Lung (tissue), 12 donors: ENCODE measurements around the gene SLA2. TPM values are rescaled to one million over a fixed set of nuclear protein-coding genes. Genes with fewer than 3 reads are reported as not detected.

Experiments
- ATAC-seq: fragments of 200-7000 bp; cut with Tn5 transposase; one replicate; pipeline ENCODE4 v1.9.1; 2020; ENCODE audit warnings: moderate number of reproducible peaks; ENCODE audit not compliant: insufficient read depth, low FRiP score
- DNase-seq, 3 donors: peaks; one replicate each; pipeline ENCODE4 v3.0.0-alpha.2; 2013 to 2017
- H3K27ac ChIP-seq, 2 donors: one replicate each; pipeline ENCODE4 v1.5.1; 2013; ENCODE audit warnings: mild to moderate bottlenecking in 2 of 2, moderate library complexity in 2 of 2, control low read depth in 1 of 2, inconsistent platforms in 1 of 2, low read depth in 1 of 2, low read length in 1 of 2
- H3K27me3 ChIP-seq, 3 donors: one replicate each; pipeline ENCODE4 v1.5.1; 2013; ENCODE audit warnings: low read length in 2 of 3; ENCODE audit not compliant: control insufficient read depth in 3 of 3, insufficient read depth in 3 of 3
- H3K36me3 ChIP-seq, 4 donors: one replicate each; pipeline ENCODE4 v1.5.1; 2013; ENCODE audit warnings: low read length in 4 of 4, mild to moderate bottlenecking in 1 of 4, moderate library complexity in 1 of 4; ENCODE audit not compliant: control insufficient read depth in 4 of 4, insufficient read depth in 4 of 4
- H3K4me1 ChIP-seq, 5 donors: one replicate each; pipeline ENCODE4 v1.5.1; 2013; ENCODE audit warnings: low read length in 5 of 5, mild to moderate bottlenecking in 2 of 5, moderate library complexity in 1 of 5; ENCODE audit not compliant: control insufficient read depth in 5 of 5, insufficient read depth in 5 of 5
- H3K4me3 ChIP-seq: one replicate; pipeline ENCODE4 v1.5.1; 2013; ENCODE audit warnings: mild to moderate bottlenecking, control low read depth, moderate library complexity
- H3K9ac ChIP-seq, 2 donors: one replicate each; pipeline ENCODE4 v1.5.1; 2013; ENCODE audit warnings: low read length in 2 of 2, control low read depth in 1 of 2; ENCODE audit not compliant: insufficient read depth in 1 of 2
- H3K9me3 ChIP-seq, 4 donors: one replicate each; pipeline ENCODE4 v1.5.1; 2013; ENCODE audit warnings: low read length in 3 of 4, mild to moderate bottlenecking in 1 of 4, moderate library complexity in 1 of 4; ENCODE audit not compliant: control insufficient read depth in 4 of 4, insufficient read depth in 3 of 4
- WGBS, 2 donors: extraction: QIAGEN DNeasy Blood & Tissue Kit; methylation state at CpG; one replicate each; pipeline ENCODE4 v1.1.7; 2013; 5-methylcytosine and 5-hydroxymethylcytosine counted together
- polyA plus RNA-seq, 2 donors: library from polyadenylated mRNA; stranded (reverse); fragments of 200-250 nt; gene quantifications; one replicate each; pipeline ENCODE4 v1.2.1, GENCODE V29; 2013
- total RNA-seq, 2 donors: library from RNA; depleted of rRNA in 1 of 2; stranded (reverse); fragments of >200 nt in 1 of 2; gene quantifications; one replicate each; pipeline ENCODE4 v1.2.1, GENCODE V29; 2014 to 2021
- TF ChIP-seq, protein P1 (sequence below): IDR thresholded peaks from 2 replicates; pipeline ENCODE4 v1.5.1; 2012; ENCODE audit warnings: mild to moderate bottlenecking; ENCODE audit errors: control extremely low read depth, extremely low read depth
- donor health status: control.
- donor health status: control.
- donor health status: Bipolar disorder and iron deficiency.
- donor health status: healthy.
- donor health status: DM: yes; HTN: yes; CAD: no.

The SLA2 gene
- total and polyA plus RNA-seq, 4 donors: 0.87 to 1.8 (median 1.6) TPM

DNA sequence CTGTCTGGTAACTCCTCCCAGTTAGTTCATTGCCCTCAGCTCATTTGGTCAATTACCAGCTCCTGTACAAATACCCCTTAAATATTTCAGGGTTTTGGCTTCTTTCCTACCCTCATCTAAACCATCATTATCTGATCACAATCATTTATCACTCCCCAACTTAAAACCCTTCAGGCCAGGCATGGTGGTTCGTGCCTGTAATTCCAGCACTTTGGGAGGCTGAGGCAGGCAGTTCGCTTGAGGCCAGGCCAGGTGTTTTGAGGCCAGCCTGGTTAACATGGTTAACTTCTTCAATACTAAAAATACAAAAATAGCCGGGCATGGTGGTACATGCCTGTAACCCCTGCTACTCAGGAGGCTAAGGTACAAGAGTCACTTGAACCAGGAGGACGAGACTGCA, 63.2 kb downstream of the SLA2 start:
- Histone ChIP-seq H3K27ac (no peak overlapping the region), H3K36me3 (peaks cover 2 to 48% (median 28%) of the 10 kb centered on the region in 4 donors), H3K4me1 (no peaks in the 10 kb centered on the region), H3K9me3 (no peaks in the 10 kb centered on the region), H3K9ac (no peak overlapping the region), H3K27me3 (no peaks in the 10 kb centered on the region), H3K4me3 (no peak overlapping the region)
- DNase-seq (no peak), ATAC-seq (no peak)
- whole genome bisulfite sequencing, 2 donors: 96 to 97% methylated on average over 4 of the region's 4 CpGs
- TF ChIP-seq, protein P1, sequence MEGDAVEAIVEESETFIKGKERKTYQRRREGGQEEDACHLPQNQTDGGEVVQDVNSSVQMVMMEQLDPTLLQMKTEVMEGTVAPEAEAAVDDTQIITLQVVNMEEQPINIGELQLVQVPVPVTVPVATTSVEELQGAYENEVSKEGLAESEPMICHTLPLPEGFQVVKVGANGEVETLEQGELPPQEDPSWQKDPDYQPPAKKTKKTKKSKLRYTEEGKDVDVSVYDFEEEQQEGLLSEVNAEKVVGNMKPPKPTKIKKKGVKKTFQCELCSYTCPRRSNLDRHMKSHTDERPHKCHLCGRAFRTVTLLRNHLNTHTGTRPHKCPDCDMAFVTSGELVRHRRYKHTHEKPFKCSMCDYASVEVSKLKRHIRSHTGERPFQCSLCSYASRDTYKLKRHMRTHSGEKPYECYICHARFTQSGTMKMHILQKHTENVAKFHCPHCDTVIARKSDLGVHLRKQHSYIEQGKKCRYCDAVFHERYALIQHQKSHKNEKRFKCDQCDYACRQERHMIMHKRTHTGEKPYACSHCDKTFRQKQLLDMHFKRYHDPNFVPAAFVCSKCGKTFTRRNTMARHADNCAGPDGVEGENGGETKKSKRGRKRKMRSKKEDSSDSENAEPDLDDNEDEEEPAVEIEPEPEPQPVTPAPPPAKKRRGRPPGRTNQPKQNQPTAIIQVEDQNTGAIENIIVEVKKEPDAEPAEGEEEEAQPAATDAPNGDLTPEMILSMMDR: no peak

DNA sequence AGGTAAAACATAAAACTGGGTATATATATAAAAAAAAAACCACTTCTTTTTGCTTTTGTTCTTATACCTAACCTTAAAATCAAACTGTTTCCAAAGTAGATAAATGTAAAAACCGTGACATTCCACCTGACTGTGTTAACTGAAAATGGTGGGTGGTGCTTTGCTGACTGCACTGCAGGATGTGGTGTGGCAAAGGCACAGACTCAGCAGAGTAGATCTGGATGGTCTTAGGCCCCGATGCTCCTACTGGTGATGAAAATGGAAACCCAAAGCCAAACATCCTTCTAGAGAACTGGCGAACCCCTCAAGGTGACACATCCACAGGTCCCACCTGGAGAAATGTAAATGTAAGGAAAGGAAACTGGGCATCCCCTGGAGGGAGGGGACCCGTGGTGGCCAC, 63.7 kb downstream of the SLA2 start:
- Histone ChIP-seq H3K9me3 (no peaks in the 10 kb centered on the region), H3K27ac (no peak overlapping the region), H3K4me3 (no peak overlapping the region), H3K4me1 (no peaks in the 10 kb centered on the region), H3K9ac (no peak overlapping the region), H3K27me3 (no peaks in the 10 kb centered on the region), H3K36me3 (peaks cover 2 to 48% (median 28%) of the 10 kb centered on the region in 4 donors)
- DNase-seq (no peak), ATAC-seq (no peak)
- WGBS, 2 donors: 82 to 89% methylated on average over 4 of the region's 4 CpGs
- TF ChIP-seq, protein P1: no peak

DNA sequence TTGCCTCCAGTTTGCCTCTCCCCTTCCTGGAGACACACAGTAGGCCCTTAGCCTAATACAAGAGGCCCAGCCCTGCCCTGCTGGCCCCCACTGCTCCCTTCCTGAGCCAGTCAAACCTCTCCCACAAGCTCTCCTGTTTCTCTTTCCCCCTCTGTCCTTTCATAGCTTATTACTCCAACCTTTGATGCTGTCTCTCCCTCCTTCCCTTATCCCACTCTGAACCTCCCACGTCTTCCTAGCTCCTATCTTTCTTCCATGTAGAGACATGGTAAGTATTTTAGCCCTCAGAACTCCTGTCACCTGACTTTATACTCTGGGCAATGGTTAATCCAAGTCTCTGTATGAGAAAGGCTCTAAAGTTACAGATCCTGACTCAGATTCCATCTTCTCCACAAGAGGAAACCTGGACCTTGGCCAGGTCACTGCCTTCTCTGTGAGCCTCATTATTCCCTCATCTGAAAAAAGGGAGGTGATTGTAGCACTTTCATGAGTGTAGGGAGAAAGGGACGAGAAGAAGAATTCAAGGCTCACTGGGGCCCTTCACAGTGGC, 65.9 kb downstream of the SLA2 start:
- DNase-seq (peak in 1 of 3 donors; percentile 39), ATAC-seq (no peak)
- no peak overlapping the region for H3K9ac ChIP-seq
- H3K36me3 ChIP-seq: peaks cover 2 to 44% (median 24%) of the 10 kb centered on the region in 4 donors
- peaks cover 0 to 12% (median 5%) of the 10 kb centered on the region in 5 donors for H3K4me1 ChIP-seq
- no peak overlapping the region for H3K4me3 ChIP-seq
- 81 to 89% methylated on average over 2 of the region's 2 CpGs for WGBS, 2 donors
- TF ChIP-seq, protein P1: no peak
- H3K27ac ChIP-seq: no peak overlapping the region
- no peaks in the 10 kb centered on the region for H3K27me3 ChIP-seq
- H3K9me3 ChIP-seq: no peaks in the 10 kb centered on the region
